Thyroid gland (tissue), 4 donors: Measurements from ENCODE around the gene IZUMO2.

Experiments used
- POLR2A ChIP-seq, 2 donors: fragments of 450-650 bp; IDR thresholded peaks; one replicate each; pipeline ENCODE4 v1.6.1; 2017; ENCODE audit warnings: antibody characterized with exemption in 2 of 2, mild to moderate bottlenecking in 2 of 2, moderate library complexity in 1 of 2
- TF ChIP-seq, protein P1 (sequence below), 6 experiments: fragments of 200-600 bp in 3 of 6; fragments of 450-650 bp in 3 of 6; sonication (generic) in 3 of 6; IDR thresholded peaks; one replicate each; pipeline ENCODE4 v1.5.1; 2016 to 2019; ENCODE audit warnings: antibody characterized with exemption in 6 of 6, mild to moderate bottlenecking in 2 of 6, inconsistent platforms in 1 of 6, moderate library complexity in 1 of 6

DNA sequence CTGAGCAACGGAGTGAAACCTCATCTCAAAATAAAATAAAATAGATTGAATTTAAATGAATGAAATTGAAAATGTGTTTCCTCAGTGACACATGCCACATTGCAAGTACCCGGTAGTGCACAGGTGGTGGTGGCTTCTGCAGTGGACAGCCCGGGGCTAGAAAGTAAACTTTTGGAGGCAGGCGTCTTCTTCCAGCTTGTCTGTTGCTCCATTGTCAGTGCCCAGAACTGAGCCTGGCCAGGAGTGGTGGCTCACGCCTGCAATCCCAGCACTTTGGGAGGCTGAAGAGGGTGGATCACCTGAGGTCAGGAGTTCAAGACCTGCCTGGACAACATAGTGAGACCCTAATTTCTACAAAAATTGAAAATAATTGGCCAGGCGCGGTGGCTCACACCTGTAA, 46.0 kb upstream of the IZUMO2 start:
- TF ChIP-seq, protein P1, sequence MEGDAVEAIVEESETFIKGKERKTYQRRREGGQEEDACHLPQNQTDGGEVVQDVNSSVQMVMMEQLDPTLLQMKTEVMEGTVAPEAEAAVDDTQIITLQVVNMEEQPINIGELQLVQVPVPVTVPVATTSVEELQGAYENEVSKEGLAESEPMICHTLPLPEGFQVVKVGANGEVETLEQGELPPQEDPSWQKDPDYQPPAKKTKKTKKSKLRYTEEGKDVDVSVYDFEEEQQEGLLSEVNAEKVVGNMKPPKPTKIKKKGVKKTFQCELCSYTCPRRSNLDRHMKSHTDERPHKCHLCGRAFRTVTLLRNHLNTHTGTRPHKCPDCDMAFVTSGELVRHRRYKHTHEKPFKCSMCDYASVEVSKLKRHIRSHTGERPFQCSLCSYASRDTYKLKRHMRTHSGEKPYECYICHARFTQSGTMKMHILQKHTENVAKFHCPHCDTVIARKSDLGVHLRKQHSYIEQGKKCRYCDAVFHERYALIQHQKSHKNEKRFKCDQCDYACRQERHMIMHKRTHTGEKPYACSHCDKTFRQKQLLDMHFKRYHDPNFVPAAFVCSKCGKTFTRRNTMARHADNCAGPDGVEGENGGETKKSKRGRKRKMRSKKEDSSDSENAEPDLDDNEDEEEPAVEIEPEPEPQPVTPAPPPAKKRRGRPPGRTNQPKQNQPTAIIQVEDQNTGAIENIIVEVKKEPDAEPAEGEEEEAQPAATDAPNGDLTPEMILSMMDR (IDR thresholded peaks at IDR 0.05): no peak
- no peak for TF ChIP-seq POLR2A (IDR thresholded peaks at IDR 0.05)
